ENCODE data around the gene USP53.
"Not testable (repeated sequence)": the region's sequence is repeated elsewhere in the genome, so short reads cannot be mapped to it uniquely, and the experiment has no call there.

The USP53 gene

DNA sequence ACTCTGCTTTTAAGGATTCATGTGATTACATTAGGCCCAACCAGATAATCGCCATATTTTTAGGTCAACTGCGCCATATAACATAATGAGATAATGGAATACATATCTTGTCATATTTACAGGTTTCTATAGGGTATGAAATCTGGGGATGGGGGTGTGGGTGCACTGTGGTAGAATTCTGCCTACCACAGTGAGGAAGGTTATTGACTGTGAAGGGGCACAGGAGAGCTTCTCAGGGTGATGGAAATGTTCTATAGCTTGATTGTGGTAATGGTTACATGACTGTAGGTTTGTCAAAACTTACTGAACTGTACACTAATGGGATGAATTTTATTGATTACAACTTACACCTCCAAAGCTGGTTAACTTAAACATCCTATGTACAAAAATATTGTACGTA is 15.9 kb downstream of the USP53 start:
- DNase-seq (ENCODE audit: low spot score) = no peak

GRCh38 chr4:119229908-119230687 is 17.6 kb downstream of the USP53 start:
- no peak for DNase-seq (ENCODE audit: low spot score)

GRCh38 chr4:119231491-119231890 is 19.0 kb downstream of the USP53 start:
- no peak for DNase-seq (ENCODE audit: low spot score)

- DNase-seq (ENCODE audit: low spot score) = no peak
Measured at GRCh38 chr4:119232286-119232685, 19.8 kb downstream of the USP53 start.

- no peak for DNase-seq (ENCODE audit: low spot score)
Measured at GRCh38 chr4:119233191-119233590, 20.7 kb downstream of the USP53 start.

DNA sequence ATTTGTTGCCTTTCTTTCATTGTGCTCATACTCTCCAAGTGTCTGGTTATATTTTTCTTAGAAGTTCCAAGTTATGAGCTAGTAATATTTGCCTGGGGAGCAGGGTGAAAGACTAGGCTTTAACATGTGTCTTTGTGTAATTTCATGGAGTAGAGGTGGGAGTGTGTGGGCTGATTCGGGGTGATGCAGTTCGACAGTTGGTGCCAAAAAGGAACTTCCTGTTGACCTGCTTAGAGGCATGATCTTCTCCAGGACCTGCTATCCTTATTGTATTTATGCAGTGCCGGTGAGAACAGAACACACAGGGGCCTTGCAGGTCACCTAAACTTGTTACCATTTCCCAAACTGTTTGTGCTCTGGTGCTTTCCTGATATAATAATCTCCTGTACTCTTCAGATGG is 21.2 kb downstream of the USP53 start:
- DNase-seq (ENCODE audit: low spot score) = no peak

DNA sequence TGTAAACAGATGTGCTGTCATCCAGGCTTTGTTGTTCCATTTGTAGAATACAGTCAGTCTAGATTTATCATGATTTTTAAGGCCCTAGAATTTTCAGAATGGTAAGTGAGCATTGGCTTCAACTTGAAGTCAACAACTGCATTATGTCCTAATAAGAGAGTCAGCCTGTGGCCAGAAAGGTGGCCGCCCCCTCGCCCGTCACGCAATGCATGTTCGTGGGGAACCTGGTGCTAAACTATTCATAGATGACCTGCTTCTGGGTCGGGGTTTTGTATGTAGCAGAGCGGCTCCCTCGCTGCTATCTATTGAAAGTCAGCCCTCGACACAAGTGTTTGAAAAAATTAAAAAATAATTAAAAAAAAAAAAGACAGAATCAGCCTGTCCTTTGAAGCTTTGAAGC is 24.7 kb downstream of the USP53 start:
- DNase-seq (ENCODE audit: low spot score) = no peak

GRCh38 chr4:119237642-119238041 is 25.1 kb downstream of the USP53 start:
- DNase-seq (ENCODE audit: low spot score) = no peak

- no peak for DNase-seq (ENCODE audit: low spot score)
Measured at GRCh38 chr4:119238068-119238722, 25.7 kb downstream of the USP53 start.

GRCh38 chr4:119240128-119240527 is 27.6 kb downstream of the USP53 start:
- no peak for DNase-seq (ENCODE audit: low spot score)

DNA sequence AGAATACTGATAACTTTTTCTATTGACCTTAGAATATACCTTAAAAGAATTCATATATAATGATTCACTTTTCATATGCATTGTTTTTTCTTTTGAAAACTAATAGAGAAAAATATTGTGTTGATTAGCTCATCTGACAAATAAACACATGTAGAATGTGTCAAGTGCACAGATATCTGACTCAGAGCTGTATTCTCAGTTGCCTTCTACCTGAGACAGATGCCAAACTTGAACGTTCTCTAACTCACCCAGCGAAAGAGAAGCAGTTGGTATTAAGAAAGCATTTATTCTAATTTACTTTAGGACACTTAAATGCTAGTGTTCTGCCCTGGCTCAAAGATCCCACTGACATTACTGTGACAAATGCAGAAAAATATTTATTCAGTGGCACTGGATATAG is 28.1 kb downstream of the USP53 start:
- DNase-seq (ENCODE audit: low spot score) = no peak

- no peak for DNase-seq (ENCODE audit: low spot score)
Measured at GRCh38 chr4:119242417-119242816, 29.9 kb downstream of the USP53 start.

DNA sequence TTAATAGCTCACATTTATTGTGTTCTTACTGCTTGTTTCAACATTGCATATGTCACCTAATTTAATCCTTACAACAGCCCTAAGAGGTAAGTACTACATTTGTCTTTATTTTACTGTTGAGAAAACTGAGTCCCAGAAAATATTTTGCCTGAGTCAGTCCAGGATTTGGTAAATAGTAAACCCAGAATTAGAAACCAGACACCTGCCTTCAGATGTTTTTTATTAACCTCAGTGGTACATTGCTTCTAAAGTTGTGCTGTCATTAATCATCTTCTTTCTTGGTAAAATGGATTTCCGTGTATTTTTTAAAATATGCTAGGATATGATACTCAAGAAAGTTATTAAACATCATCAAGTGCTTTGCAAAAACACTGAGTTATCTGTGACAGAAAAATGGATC is 31.4 kb downstream of the USP53 start:
- DNase-seq (ENCODE audit: low spot score) = no peak

GRCh38 chr4:119244344-119244743 is 31.8 kb downstream of the USP53 start:
- no peak for DNase-seq (ENCODE audit: low spot score)

DNA sequence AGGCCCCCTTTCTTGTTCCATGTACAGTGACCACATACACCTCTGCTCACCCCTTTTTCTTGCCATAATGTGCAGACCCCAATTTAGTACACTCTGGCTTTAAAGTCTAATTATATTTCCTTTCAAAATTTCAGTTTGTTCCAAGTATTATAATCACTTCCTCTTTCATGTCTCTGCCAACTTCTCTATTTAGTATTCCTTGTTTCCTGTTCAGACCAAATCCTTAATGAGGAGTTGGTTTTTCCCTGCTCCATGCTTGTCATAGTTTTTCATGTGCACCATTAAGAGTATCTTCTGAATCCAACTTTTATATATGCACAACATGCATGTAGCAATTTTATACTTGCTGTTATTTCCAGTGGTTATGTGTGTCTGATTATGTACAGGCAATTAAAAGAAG is 32.3 kb downstream of the USP53 start:
- DNase-seq (ENCODE audit: low spot score) = no peak

- DNase-seq (ENCODE audit: low spot score) = no peak
Measured at GRCh38 chr4:119246177-119246733, 33.7 kb downstream of the USP53 start.

- DNase-seq (ENCODE audit: low spot score) = not testable (repeated sequence)
Measured at GRCh38 chr4:119251037-119251436, 38.5 kb downstream of the USP53 start.

- not testable (repeated sequence) for DNase-seq (ENCODE audit: low spot score)
Measured at GRCh38 chr4:119255223-119255622, 42.7 kb downstream of the USP53 start.

DNA sequence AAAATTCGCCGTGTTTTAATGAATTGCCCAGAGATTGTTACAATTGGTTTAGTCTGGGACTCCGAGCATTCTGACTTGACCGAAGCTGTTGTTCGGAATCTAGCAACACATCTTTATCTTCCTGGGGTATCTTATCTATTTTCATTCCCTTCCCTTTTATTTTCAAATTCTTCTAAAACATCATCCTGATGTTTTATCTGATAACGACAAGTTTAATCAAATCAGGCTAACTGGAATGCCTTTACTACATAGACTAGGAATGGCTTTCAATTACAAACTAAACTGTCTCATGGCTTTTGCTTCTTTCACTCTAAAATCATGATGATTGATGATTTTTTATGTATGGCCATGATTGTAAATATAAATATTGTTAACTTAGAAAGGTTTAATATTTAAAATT is 48.0 kb downstream of the USP53 start:
- DNase-seq (ENCODE audit: low spot score) = no peak

- DNase-seq (ENCODE audit: low spot score) = no peak
Measured at GRCh38 chr4:119261986-119262385, 49.5 kb downstream of the USP53 start.

DNA sequence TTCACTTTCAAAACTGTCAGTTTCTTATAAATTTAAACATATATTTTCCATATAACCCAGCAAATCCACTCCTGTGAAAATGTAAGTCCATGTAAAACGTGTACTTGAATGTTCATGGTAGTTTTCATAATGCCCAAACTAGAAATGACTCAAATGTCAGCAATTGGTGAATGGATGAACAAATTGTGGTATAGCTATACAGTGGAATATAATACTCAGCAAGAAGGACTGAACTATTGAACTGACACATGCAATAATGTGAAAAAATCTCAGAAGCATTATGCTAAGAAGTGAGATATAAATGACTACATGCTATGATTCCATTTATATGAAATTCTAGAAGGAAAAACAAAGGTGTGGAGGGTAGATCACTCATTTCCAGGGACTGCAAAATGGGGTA is 52.2 kb downstream of the USP53 start:
- no peak for DNase-seq (ENCODE audit: low spot score)

GRCh38 chr4:119266153-119266552 is 53.6 kb downstream of the USP53 start:
- DNase-seq (ENCODE audit: low spot score) = no peak

- no peak for DNase-seq (ENCODE audit: low spot score)
Measured at GRCh38 chr4:119268466-119268865, 56.0 kb downstream of the USP53 start.
